NOMO-1 treated with dmso at 0.1 percent for 144 hours (cell line): ENCODE results near the gene FOXJ1.

Source experiments
- DNase-seq: peaks from one replicate; lab custom pipeline; 2025; ENCODE audit not compliant: unreplicated experiment; lab: John Stamatoyannopoulos, UW

FOXJ1 gene

DNA sequence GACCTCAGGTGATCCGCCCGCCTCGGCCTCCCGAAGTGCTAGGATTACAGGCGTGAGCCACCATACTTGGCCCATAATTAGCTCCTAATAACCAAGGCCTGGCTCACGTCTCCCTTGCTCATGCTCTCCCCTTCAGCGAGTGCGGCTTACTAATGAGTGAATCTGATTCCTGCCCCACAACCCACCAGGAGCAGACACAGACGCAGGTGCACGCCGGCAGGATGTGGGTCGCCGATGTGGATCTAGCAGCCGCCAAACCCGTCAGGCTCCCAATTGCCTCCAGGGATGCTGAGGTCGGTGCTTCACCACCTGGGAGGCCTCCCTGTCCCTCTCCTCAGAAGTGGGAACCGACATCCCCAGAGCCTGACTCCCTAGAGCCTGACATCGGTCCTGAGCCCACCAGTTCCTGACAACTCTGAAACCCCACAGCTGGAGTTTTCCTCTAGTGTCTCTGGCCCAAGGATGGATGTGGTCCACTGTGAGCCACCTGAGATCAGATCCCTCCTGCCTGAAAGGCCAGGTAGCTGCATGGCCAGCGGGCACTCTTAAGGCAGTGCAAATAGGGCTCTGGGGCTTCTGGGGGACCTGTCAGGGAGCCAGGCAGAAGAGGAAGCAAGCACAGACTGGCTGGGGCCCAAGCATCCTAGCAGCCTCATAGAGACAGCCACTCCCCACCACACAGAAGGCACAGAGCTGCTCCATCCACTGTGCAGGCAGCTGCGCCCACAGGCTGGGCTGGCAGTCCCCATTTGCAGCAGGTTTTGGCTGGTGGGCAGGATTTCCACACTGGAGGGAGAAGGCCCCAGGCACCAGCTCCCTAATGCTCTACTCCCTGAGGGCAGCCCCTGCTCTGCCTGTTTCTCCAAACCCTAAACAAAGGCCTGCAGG, 48.3 kb downstream of the FOXJ1 start:
- DNase-seq = no peak

DNA sequence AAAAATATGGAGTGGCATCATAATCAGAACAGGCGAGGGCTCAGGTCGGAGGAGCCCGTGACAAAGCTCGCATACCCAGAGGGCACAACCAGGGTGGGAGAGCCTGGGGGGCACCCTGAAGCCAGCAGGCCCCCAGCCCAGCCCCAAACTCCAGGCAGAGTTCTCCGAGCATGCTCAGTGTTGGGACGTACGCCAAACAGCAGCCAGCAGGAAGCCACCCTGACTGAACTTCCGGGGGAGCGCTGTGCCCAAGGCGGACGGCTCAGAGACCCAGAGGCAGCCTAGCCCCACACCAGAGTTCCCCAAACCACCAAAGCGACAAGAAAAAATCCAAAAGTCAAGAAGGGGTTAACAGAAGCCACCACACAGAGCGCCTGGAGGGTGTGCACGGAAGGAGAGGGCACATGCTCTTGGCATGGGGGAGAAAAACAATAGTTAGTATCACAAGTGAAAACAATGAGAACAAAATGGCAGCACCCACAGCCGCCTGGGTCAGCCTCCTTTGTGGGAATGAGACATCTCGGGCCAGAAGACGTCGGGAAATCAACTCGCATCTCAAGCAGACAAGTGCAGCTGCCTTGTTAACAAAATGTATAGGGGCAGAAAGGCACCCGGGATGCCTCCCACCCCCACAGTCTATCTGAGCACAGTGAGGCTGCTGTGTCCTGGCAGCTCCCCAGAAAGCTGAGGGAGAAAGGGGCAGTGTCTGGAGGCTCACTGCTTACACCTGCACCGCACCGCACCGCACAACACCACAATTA, 49.3 kb downstream of the FOXJ1 start:
- DNase-seq = no peak

DNA sequence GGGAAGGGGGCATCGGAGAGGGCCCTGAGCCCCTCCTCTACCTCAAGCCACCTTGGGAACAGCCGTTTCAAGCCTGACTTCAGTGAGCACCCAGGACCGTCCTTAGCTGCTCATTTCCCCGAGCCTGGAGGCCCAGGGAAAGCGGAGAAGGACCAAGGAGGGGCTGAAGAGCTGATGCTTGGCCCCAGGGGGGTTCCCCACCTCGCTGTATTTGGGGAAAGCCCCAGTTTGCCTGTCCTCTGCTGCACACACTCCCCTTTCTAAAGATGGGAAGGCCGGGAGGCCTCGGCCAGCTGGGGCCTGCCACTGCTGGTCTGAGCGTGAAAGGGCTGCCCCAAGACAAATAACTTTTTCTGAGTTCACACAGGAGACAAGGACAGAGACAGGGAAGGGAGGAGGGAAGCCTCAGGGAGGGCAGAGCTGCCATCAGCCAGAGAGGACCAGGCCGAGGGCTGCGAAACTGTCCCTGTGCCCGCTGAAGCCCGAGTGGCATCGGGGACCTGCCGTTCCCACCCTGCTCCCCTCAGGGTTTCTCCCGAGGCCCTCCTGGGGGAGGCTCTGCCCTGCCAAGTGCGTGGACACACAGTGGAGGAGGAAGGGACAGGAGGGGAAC, 50.4 kb downstream of the FOXJ1 start:
- no peak for DNase-seq

DNA sequence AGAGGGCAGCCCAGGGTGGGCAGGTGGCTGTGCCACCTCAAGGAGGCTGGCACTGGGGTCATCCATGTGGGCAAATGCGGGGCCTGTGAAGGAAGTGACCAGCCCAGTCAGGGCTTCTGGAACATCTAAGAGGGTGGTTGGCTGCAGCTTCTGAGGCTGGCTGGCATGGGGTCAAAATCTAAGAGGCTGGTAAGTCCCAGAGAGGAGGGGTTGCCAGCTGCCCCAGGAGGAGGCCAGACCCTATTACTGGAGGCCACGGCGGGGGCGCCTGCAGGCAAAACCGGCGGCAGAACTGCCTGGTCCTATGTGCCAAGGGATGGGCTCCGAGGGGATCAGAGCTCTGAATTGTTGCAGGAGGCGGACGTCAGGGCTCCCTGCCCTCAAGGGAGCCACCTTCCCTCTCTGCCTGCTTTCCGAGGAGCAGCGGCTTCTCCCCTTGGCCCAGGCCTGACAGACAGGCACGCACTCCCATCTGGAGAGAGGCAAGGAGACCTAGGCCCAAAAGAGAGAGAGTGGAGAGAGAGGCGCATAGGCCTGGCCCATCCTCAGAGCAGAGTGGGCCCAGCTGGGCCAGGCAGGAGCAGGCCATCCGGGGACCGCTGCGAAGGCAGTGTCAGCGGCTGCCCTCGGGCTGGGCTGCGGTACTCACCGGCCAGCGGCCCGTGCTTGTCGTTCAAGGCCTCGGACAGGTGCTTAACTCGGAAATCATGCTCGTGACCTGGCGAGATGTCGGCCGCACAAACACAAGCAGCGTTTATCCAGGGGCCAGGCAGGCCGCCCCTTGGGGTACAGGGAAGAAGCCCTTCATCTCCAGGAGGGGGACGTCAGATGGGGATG, 51.1 kb downstream of the FOXJ1 start:
- DNase-seq = no peak

DNA sequence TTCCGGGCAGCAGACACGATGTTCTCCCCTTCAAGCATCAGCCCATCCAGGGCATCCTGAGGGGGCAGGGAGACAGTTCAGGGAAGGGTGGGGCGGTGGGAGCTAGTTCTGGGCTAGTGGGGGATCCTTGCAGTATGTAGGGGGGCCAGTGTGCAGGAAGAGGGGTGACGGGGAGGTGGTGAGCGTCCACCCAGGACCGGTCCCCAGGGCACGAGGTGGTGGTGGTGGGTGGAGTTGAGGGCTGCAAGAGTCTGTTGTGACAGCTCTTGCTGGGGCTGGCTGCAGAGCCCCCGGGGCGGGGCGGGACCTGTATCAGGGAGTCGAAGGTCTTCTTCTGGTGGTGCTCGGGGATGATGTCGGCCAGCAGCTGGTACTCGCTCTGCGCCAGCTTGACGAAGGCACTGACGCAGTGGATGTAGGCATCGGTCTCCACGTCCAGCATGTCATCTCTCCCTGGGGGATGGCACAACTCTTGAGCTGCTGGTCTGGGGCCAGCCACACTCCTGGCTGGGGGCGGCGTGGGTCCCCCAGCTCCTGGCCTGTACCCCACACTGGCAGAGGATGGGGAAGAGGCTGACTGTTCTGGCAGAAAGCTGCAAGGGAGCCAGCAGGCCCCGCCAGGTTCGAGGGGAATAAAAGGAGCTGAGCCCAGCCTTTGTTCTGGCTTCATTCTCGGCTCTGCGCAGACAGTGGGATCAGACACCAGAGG, 52.0 kb downstream of the FOXJ1 start:
- DNase-seq = no peak

DNA sequence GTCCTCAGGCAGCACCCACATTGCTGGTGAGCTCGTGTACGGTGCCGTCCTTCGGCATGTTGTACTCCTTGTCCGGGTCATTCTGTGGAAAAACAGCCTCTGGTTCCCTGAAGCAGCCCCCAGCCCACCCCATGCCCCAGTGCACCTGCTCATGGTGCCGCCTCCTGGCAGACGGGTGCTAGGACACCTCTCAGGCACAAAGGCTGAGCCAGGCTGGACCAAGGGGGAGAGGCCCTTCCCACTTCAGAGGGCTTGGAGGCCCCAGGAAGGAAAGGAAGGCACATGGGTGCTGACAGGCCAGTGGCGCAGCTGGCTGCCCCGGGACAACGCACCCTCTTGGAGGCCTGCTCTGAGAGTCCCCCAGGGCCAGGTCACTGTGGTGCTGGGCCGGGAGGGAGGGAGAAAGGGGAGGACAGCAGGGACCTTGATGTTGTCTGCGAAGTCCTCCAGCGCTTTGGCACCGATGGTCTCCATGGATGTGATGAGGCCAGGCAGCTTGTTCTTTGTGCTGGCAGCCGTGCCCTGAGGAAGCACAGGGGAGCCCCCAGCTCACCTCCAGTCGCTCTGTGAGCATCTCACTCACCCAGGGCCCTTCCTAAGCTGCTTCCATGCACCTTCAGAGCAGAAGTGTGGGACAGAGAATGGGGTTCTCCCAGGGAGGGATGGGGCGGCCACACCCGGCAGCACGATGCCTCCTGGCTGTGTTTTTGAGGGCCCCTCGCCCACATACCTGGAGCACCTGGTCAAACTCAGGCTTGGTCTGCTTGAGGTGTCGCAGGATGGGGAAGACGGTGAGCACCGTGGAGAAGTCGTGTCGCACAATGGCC, 52.8 kb downstream of the FOXJ1 start:
- no peak for DNase-seq

DNA sequence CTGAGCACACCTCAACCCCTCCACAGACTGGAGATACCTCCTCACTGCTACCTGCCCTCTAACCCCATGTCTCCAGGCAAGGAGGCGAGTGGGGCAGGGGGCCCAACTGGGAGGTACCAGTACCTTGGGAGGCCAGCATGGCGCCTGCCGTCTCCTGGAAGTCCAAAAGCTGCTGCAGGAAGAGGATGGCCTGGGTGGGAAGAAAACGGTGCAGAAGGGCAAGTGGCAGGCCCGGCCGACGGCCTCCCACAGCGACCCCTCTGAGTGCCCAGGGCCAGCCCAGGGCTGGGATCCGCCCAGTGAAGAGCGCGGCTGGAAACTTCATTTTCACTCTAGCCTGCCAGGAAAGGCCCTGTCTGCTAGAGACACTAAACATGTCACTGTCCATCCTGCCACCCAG, 53.5 kb downstream of the FOXJ1 start:
- DNase-seq = no peak

DNA sequence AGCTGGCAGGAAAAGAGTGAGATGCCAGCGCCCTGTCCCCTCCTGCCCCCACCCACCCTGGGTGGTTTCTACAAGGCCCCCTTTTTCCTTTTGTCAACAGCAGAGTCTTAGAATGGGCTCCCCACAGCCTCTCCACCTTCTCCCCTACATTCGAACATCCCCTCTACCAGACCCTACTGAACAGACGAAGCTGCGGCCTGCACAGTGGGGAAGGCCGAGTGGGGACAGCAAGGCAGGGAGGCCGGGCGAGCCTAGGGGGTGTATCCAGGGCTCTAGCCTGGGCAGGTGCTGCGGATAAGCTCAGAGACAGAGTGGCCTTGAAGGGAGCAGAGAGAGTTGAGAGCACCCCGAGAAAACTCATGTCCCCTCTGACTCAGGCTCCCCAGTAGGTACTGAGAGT, 54.7 kb downstream of the FOXJ1 start:
- no peak for DNase-seq
